ENCODE measurements around the gene UNC45A. TPM values are rescaled to one million over a fixed set of nuclear protein-coding genes. Genes with fewer than 3 reads are reported as not detected.

Gene UNC45A
- total and polyA plus RNA-seq, 3 donors from 2014 or later: 48.9 to 59.6 (median 56.9) TPM

- WGBS, 2 donors: 66 to 82% methylated on average over 3 to 5 of the region's 5 CpGs
- Histone ChIP-seq H3K36me3 (ENCODE audit: low read depth, missing control alignments) (no peaks in the 10 kb centered on the region), H3K27ac (no peak overlapping the region), H3K27me3 (no peaks in the 10 kb centered on the region), H3K9me3 (no peaks in the 10 kb centered on the region), H3K4me3 (no peak overlapping the region), H3K4me1 (peaks cover 19% of the 10 kb centered on the region)
- intact Hi-C loops (cut with DNase I; ENCODE audit: low total_unique reads): no loop called here
- TF ChIP-seq CTCF (IDR thresholded peaks at IDR 0.05): no peak
- TF ChIP-seq POLR2A (IDR thresholded peaks at IDR 0.05): no peak
- no peak for DNase-seq
These were observed 24.8 kb downstream of the UNC45A start for GRCh38 chr15:90959894-90960293.

- Histone ChIP-seq H3K27me3 (no peaks in the 10 kb centered on the region), H3K4me3 (no peak overlapping the region), H3K4me1 (peaks cover 14% of the 10 kb centered on the region), H3K36me3 (ENCODE audit: low read depth, missing control alignments) (no peaks in the 10 kb centered on the region), H3K9me3 (no peaks in the 10 kb centered on the region), H3K27ac (no peak overlapping the region)
- TF ChIP-seq CTCF (IDR thresholded peaks at IDR 0.05) (no peak), POLR2A (IDR thresholded peaks at IDR 0.05) (no peak)
- intact Hi-C loops (cut with DNase I; ENCODE audit: low total_unique reads): no loop called here
- no peak for DNase-seq
- WGBS, 2 donors: 84 to 86% methylated on average over 17 to 20 of the region's 20 CpGs
These were observed 25.4 kb downstream of the UNC45A start for GRCh38 chr15:90960298-90961091.

GRCh38 chr15:90962021-90962420, 26.9 kb downstream of the UNC45A start:
- Histone ChIP-seq H3K36me3 (ENCODE audit: low read depth, missing control alignments) (no peaks in the 10 kb centered on the region), H3K27ac (no peak overlapping the region), H3K9me3 (no peaks in the 10 kb centered on the region), H3K4me1 (peaks cover 7% of the 10 kb centered on the region), H3K27me3 (no peaks in the 10 kb centered on the region), H3K4me3 (no peak overlapping the region)
- intact Hi-C loops (cut with DNase I; ENCODE audit: low total_unique reads): no loop called here
- 84 to 87% methylated on average over 4 of the region's 4 CpGs for whole genome bisulfite sequencing, 2 donors
- TF ChIP-seq POLR2A (IDR thresholded peaks at IDR 0.05) (no peak), CTCF (IDR thresholded peaks at IDR 0.05) (no peak)
- no peak for DNase-seq

GRCh38 chr15:90966262-90966661, 31.2 kb downstream of the UNC45A start:
- TF ChIP-seq CTCF (IDR thresholded peaks at IDR 0.05): no peak
- TF ChIP-seq POLR2A (IDR thresholded peaks at IDR 0.05): no peak
- H3K4me3 ChIP-seq: no peak overlapping the region
- no peaks in the 10 kb centered on the region for H3K4me1 ChIP-seq
- intact Hi-C loops (cut with DNase I; ENCODE audit: low total_unique reads): no loop called here
- 90 to 93% methylated on average over 9 of the region's 9 CpGs for WGBS, 2 donors
- no peaks in the 10 kb centered on the region for H3K36me3 ChIP-seq (ENCODE audit: low read depth, missing control alignments)
- no peaks in the 10 kb centered on the region for H3K9me3 ChIP-seq
- DNase-seq: no peak
- H3K27me3 ChIP-seq: no peaks in the 10 kb centered on the region
- no peak overlapping the region for H3K27ac ChIP-seq

- Histone ChIP-seq H3K9me3 (no peaks in the 10 kb centered on the region), H3K4me1 (no peaks in the 10 kb centered on the region), H3K4me3 (no peak overlapping the region), H3K36me3 (ENCODE audit: low read depth, missing control alignments) (no peaks in the 10 kb centered on the region), H3K27ac (no peak overlapping the region), H3K27me3 (no peaks in the 10 kb centered on the region)
- 93 to 97% methylated on average over 5 of the region's 5 CpGs for WGBS, 2 donors
- TF ChIP-seq POLR2A (IDR thresholded peaks at IDR 0.05): no peak
- TF ChIP-seq CTCF (IDR thresholded peaks at IDR 0.05): no peak
- DNase-seq: no peak
- intact Hi-C loops (cut with DNase I; ENCODE audit: low total_unique reads): no loop called here
These were observed 32.1 kb downstream of the UNC45A start for GRCh38 chr15:90967206-90967605.
